ENCODE results near the gene KCNK6. TPM values are rescaled to one million over a fixed set of nuclear protein-coding genes. Genes with fewer than 3 reads are reported as not detected.

KCNK6 gene
- total and polyA plus RNA-seq, 2 donors (not counting 1 experiment from before 2014, with no cell fraction given) = 3.4 to 3.7 TPM

GRCh38 chr19:38324431-38324830, 4.8 kb downstream of the KCNK6 start:
- Mint-ChIP-seq H3K27me3 (no peaks in the 10 kb centered on the region), H3K27ac (no peak overlapping the region), H3K9me3 (ENCODE audit: insufficient read depth) (no peaks in the 10 kb centered on the region), H3K4me3 (no peak overlapping the region), H3K4me1 (peaks cover 10% of the 10 kb centered on the region)
- POLR2A ChIA-PET = no interaction called here
- Histone ChIP-seq H2AFZ (ENCODE audit: insufficient read depth, low read depth, low read length, poor library complexity, severe bottlenecking) (no peak overlapping the region), H3K4me3 (ENCODE audit: control extremely low read depth in 1 of 5, extremely low read depth in 1 of 5, insufficient read depth in 1 of 5, low read depth in 2 of 5, low read length in 4 of 5) (no peak overlapping the region), H3K9ac (ENCODE audit: low read length) (no peak overlapping the region), H3K9me3 (ENCODE audit: control extremely low read depth in 1 of 3, control insufficient read depth in 2 of 3, insufficient read depth in 1 of 3, low read length in 2 of 3) (no peaks in the 10 kb centered on the region), H3K27ac (ENCODE audit: low read length in 2 of 2) (no peak overlapping the region), H3K4me2 (replicated peaks; ENCODE audit: low read depth, low read length, poor library complexity, severe bottlenecking) (no peak overlapping the region), H3K36me3 (replicated peaks in 1 of 2; ENCODE audit: control extremely low read depth in 1 of 2, control insufficient read depth in 1 of 2, extremely low read depth in 1 of 2, insufficient read depth in 2 of 2, low read length in 1 of 2) (peaks cover 1 to 14% of the 10 kb centered on the region in 2 experiments), H3K4me1 (ENCODE audit: control insufficient read depth in 2 of 2, insufficient read depth in 2 of 2, low read length in 2 of 2) (peaks cover 2 to 12% of the 10 kb centered on the region in 2 donors), H3K27me3 (replicated peaks in 1 of 4; ENCODE audit: control extremely low read depth in 1 of 4, control insufficient read depth in 3 of 4, insufficient read depth in 4 of 4, low read length in 3 of 4) (no peaks in the 10 kb centered on the region), H3K79me2 (ENCODE audit: control insufficient read depth, insufficient read depth, low read length) (no peaks in the 10 kb centered on the region), H4K20me1 (ENCODE audit: control insufficient read depth, insufficient read depth, low read length, poor library complexity, severe bottlenecking) (no peaks in the 10 kb centered on the region)
- intact Hi-C loops (cut with micrococcal nuclease) = no loop called here
- ATAC-seq (ENCODE audit: low read depth) (no peak), DNase-seq (no peak)
- TF ChIP-seq CTCF (IDR thresholded peaks at IDR 0.05) (no peak), EZH2 (IDR thresholded peaks at IDR 0.05; ENCODE audit: borderline replicate concordance, insufficient read depth, low read depth, low read length, poor library complexity, severe bottlenecking) (no peak)
- 94% methylated on average over 2 of the region's 4 CpGs for WGBS (ENCODE audit: insufficient coverage)
- CTCF ChIA-PET = no interaction called here

GRCh38 chr19:38326591-38326990, 6.9 kb downstream of the KCNK6 start:
- intact Hi-C loops (cut with micrococcal nuclease) = no loop called here
- H3K79me2 ChIP-seq (ENCODE audit: control insufficient read depth, insufficient read depth, low read length) = no peaks in the 10 kb centered on the region
- H4K20me1 ChIP-seq (ENCODE audit: control insufficient read depth, insufficient read depth, low read length, poor library complexity, severe bottlenecking) = no peaks in the 10 kb centered on the region
- no peak for ATAC-seq (ENCODE audit: low read depth)
- WGBS (ENCODE audit: insufficient coverage) = 97% methylated on average over 22 of the region's 22 CpGs
- no peak overlapping the region for H3K4me2 ChIP-seq (replicated peaks; ENCODE audit: low read depth, low read length, poor library complexity, severe bottlenecking)
- H3K9ac ChIP-seq (ENCODE audit: low read length) = no peak overlapping the region
- no peaks in the 10 kb centered on the region for H3K9me3 ChIP-seq (ENCODE audit: control extremely low read depth in 1 of 3, control insufficient read depth in 2 of 3, insufficient read depth in 1 of 3, low read length in 2 of 3)
- H3K4me1 ChIP-seq (ENCODE audit: control insufficient read depth in 2 of 2, insufficient read depth in 2 of 2, low read length in 2 of 2) = no peaks in the 10 kb centered on the region
- H3K4me3 ChIP-seq (ENCODE audit: control extremely low read depth in 1 of 5, extremely low read depth in 1 of 5, insufficient read depth in 1 of 5, low read depth in 2 of 5, low read length in 4 of 5) = no peak overlapping the region
- no peak overlapping the region for H2AFZ ChIP-seq (ENCODE audit: insufficient read depth, low read depth, low read length, poor library complexity, severe bottlenecking)
- DNase-seq = no peak
- ChIA-PET POLR2A (no interaction called here), CTCF (interaction anchor here (0.6 kb wide), 1 partner anchor 26 kb away, joined by 3 read pairs; no protein-coding TSS in a partner anchor)
- Mint-ChIP-seq H3K4me3 (no peak overlapping the region), H3K27me3 (no peaks in the 10 kb centered on the region), H3K27ac (no peak overlapping the region), H3K4me1 (peaks cover 2% of the 10 kb centered on the region), H3K9me3 (ENCODE audit: insufficient read depth) (no peaks in the 10 kb centered on the region)
- no peaks in the 10 kb centered on the region for H3K27me3 ChIP-seq (replicated peaks in 1 of 4; ENCODE audit: control extremely low read depth in 1 of 4, control insufficient read depth in 3 of 4, insufficient read depth in 4 of 4, low read length in 3 of 4)
- TF ChIP-seq EZH2 (IDR thresholded peaks at IDR 0.05; ENCODE audit: borderline replicate concordance, insufficient read depth, low read depth, low read length, poor library complexity, severe bottlenecking) (no peak), CTCF (IDR thresholded peaks at IDR 0.05) (no peak)
- H3K36me3 ChIP-seq (replicated peaks in 1 of 2; ENCODE audit: control extremely low read depth in 1 of 2, control insufficient read depth in 1 of 2, extremely low read depth in 1 of 2, insufficient read depth in 2 of 2, low read length in 1 of 2) = peaks cover 1 to 14% of the 10 kb centered on the region in 2 experiments
- no peak overlapping the region for H3K27ac ChIP-seq (ENCODE audit: low read length in 2 of 2)
